H9 (cell line): ENCODE measurements around the gene LTB4R. TPM values are rescaled to one million over a fixed set of nuclear protein-coding genes. Genes with fewer than 3 reads are reported as not detected.
"Not testable (repeated sequence)": the region's sequence is repeated elsewhere in the genome, so short reads cannot be mapped to it uniquely, and the experiment has no call there.

ENCODE experiments used
- DNase-seq: peaks from one replicate; pipeline ENCODE4 v3.0.0-alpha.2; 2017
- H2AFZ ChIP-seq: one replicate; pipeline ENCODE4 v1.6.1; 2013; ENCODE audit warnings: mild to moderate bottlenecking, low read length, control low read depth, moderate library complexity
- H2AK5ac ChIP-seq: 2 replicates; pipeline ENCODE4 v1.6.1; 2013; ENCODE audit warnings: low read length, control low read depth, mixed read lengths; ENCODE audit not compliant: insufficient read length
- H2BK120ac ChIP-seq: one replicate; pipeline ENCODE4 v1.6.1; 2013; ENCODE audit warnings: low read depth, mild to moderate bottlenecking, low read length, control low read depth, inconsistent platforms; ENCODE audit not compliant: poor library complexity, severe bottlenecking
- H2BK12ac ChIP-seq: 2 replicates; pipeline ENCODE4 v1.6.1; 2013; ENCODE audit warnings: low read length, control low read depth, mixed read lengths, low read depth; ENCODE audit not compliant: insufficient read length
- H2BK15ac ChIP-seq: 2 replicates; pipeline ENCODE4 v1.6.1; 2013; ENCODE audit warnings: low read depth, low read length, control low read depth
- H2BK20ac ChIP-seq: one replicate; pipeline ENCODE4 v1.6.1; 2013; ENCODE audit warnings: low read depth, mild to moderate bottlenecking, low read length, control low read depth, inconsistent platforms; ENCODE audit not compliant: poor library complexity, severe bottlenecking
- H2BK5ac ChIP-seq: 2 replicates; pipeline ENCODE4 v1.6.1; 2013; ENCODE audit warnings: low read length, control low read depth, mixed read lengths; ENCODE audit not compliant: insufficient read length
- H3K14ac ChIP-seq: 2 replicates; pipeline ENCODE4 v1.6.1; 2013; ENCODE audit warnings: low read length, control low read depth; ENCODE audit not compliant: insufficient read depth
- H3K18ac ChIP-seq: 2 replicates; pipeline ENCODE4 v1.6.1; 2013; ENCODE audit warnings: low read depth, mild to moderate bottlenecking, mixed read lengths, low read length, control low read depth; ENCODE audit not compliant: insufficient read length
- H3K23ac ChIP-seq: 2 replicates; pipeline ENCODE4 v1.6.1; 2013; ENCODE audit warnings: low read length, control low read depth, mixed read lengths, low read depth; ENCODE audit not compliant: insufficient read length
- H3K23me2 ChIP-seq: 2 replicates; pipeline ENCODE4 v1.6.1; 2013; ENCODE audit warnings: low read depth, mild to moderate bottlenecking, mixed read lengths, low read length, control low read depth; ENCODE audit not compliant: insufficient read length, poor library complexity, severe bottlenecking
- H3K27ac ChIP-seq: 2 replicates; pipeline ENCODE4 v1.5.1; 2013; ENCODE audit warnings: low read length, control low read depth, mixed read lengths, low read depth; ENCODE audit not compliant: insufficient read length
- H3K27me3 ChIP-seq: 2 replicates; pipeline ENCODE4 v1.6.1; 2013; ENCODE audit warnings: low read length, control low read depth, inconsistent platforms; ENCODE audit not compliant: insufficient read depth
- H3K4ac ChIP-seq: 2 replicates; pipeline ENCODE4 v1.6.1; 2013; ENCODE audit warnings: low read depth, mild to moderate bottlenecking, control low read depth, inconsistent platforms, low read length, moderate library complexity
- H3K4me1 ChIP-seq: 2 replicates; pipeline ENCODE4 v1.6.1; 2013; ENCODE audit warnings: low read length, control low read depth, inconsistent platforms; ENCODE audit not compliant: insufficient read depth
- H3K4me2 ChIP-seq: 2 replicates; pipeline ENCODE4 v1.6.1; 2013; ENCODE audit warnings: low read length, control low read depth, mixed read lengths; ENCODE audit not compliant: insufficient read length, insufficient read depth
- H3K56ac ChIP-seq: 2 replicates; pipeline ENCODE4 v1.6.1; 2013; ENCODE audit warnings: low read depth, mild to moderate bottlenecking, mixed read lengths, low read length, control low read depth; ENCODE audit not compliant: insufficient read length
- H3K79me1 ChIP-seq: 2 replicates; pipeline ENCODE4 v1.6.1; 2013; ENCODE audit warnings: low read depth, mild to moderate bottlenecking, moderate library complexity, low read length, control low read depth, inconsistent platforms; ENCODE audit not compliant: insufficient read depth, poor library complexity, severe bottlenecking
- H3K79me2 ChIP-seq: 2 replicates; pipeline ENCODE4 v1.6.1; 2013; ENCODE audit warnings: low read length, control low read depth, inconsistent platforms; ENCODE audit not compliant: insufficient read depth
- H3K9ac ChIP-seq: 2 replicates; pipeline ENCODE4 v1.6.1; 2013; ENCODE audit warnings: low read length, control low read depth, mixed read lengths; ENCODE audit not compliant: insufficient read length; ENCODE audit errors: extremely low read depth
- H3K9me3 ChIP-seq: one replicate; pipeline ENCODE4 v1.6.1; 2013; ENCODE audit warnings: low read depth, low read length, inconsistent platforms; ENCODE audit not compliant: control insufficient read depth
- H3T11ph ChIP-seq: one replicate; pipeline ENCODE4 v1.6.1; 2013; ENCODE audit warnings: mild to moderate bottlenecking, low read length, control low read depth, inconsistent platforms
- H4K20me1 ChIP-seq: one replicate; pipeline ENCODE4 v1.6.1; 2013; ENCODE audit not compliant: control insufficient read depth, insufficient read length, insufficient read depth
- H4K5ac ChIP-seq: 2 replicates; pipeline ENCODE4 v1.6.1; 2013; ENCODE audit warnings: low read depth, mild to moderate bottlenecking, mixed read lengths, low read length, control low read depth; ENCODE audit not compliant: insufficient read length
- H4K8ac ChIP-seq: replicated peaks from 2 replicates; pipeline ENCODE4 v1.6.1; 2013; ENCODE audit warnings: low read length, control low read depth, mixed read lengths, low read depth; ENCODE audit not compliant: insufficient read length
- H4K91ac ChIP-seq: 2 replicates; pipeline ENCODE4 v1.6.1; 2013; ENCODE audit warnings: low read depth, mild to moderate bottlenecking, moderate library complexity, mixed read lengths, low read length, control low read depth; ENCODE audit not compliant: insufficient read length
- H3K27ac Mint-ChIP-seq, 3 experiments: 2 replicates in 2 of 3; 3 replicates in 1 of 3; pipeline ENCODE4 v1.8.0; 2020 to 2021; ENCODE audit warnings: mixed read lengths in 3 of 3, mild to moderate bottlenecking in 1 of 3, moderate library complexity in 1 of 3
- H3K27me3 Mint-ChIP-seq: 2 replicates; pipeline ENCODE4 v1.8.0; 2021; ENCODE audit warnings: low read depth, mild to moderate bottlenecking, moderate library complexity, mixed read lengths
- H3K36me3 Mint-ChIP-seq, 3 experiments: 2 replicates in 2 of 3; 3 replicates in 1 of 3; pipeline ENCODE4 v1.8.0; 2020 to 2021; ENCODE audit warnings: low read depth in 3 of 3, mixed read lengths in 3 of 3; ENCODE audit not compliant: insufficient read depth in 1 of 3
- H3K4me1 Mint-ChIP-seq, 2 experiments: 2 replicates each; pipeline ENCODE4 v1.8.0; 2020; ENCODE audit warnings: mixed read lengths in 2 of 2
- H3K4me3 Mint-ChIP-seq, 2 experiments: 2 replicates in 1 of 2; 3 replicates in 1 of 2; pipeline ENCODE4 v1.8.0; 2020 to 2021; ENCODE audit warnings: mild to moderate bottlenecking in 2 of 2, mixed read lengths in 2 of 2, moderate library complexity in 1 of 2
- H3K9me3 Mint-ChIP-seq, 2 experiments: 2 replicates in 1 of 2; 3 replicates in 1 of 2; pipeline ENCODE4 v1.8.0; 2020; ENCODE audit warnings: mild to moderate bottlenecking in 2 of 2, mixed read lengths in 2 of 2, moderate library complexity in 1 of 2
- WGBS: extraction: QIAGEN DNeasy Blood & Tissue Kit; methylation state at CpG from one replicate; pipeline ENCODE4 v1.1.7; 2013; ENCODE audit warnings: missing lambda C conversion rate, low lambda C conversion rate, mixed read lengths; ENCODE audit not compliant: insufficient read length; ENCODE audit errors: extremely low coverage; 5-methylcytosine and 5-hydroxymethylcytosine counted together
- total RNA-seq: library from RNA; stranded (reverse); gene quantifications from 2 replicates; pipeline ENCODE4 v1.2.1, GENCODE V29; 2021
- TF ChIP-seq, protein P1 (sequence below): fragments of 200-600 bp; sonication (generic); conservative IDR thresholded peaks from 3 replicates; pipeline ENCODE4 v1.8.0; 2021; ENCODE audit warnings: antibody characterized with exemption, mild to moderate bottlenecking

The LTB4R gene
- total RNA-seq, 1 experiment from 2014 or later, result 8.9 TPM

DNA sequence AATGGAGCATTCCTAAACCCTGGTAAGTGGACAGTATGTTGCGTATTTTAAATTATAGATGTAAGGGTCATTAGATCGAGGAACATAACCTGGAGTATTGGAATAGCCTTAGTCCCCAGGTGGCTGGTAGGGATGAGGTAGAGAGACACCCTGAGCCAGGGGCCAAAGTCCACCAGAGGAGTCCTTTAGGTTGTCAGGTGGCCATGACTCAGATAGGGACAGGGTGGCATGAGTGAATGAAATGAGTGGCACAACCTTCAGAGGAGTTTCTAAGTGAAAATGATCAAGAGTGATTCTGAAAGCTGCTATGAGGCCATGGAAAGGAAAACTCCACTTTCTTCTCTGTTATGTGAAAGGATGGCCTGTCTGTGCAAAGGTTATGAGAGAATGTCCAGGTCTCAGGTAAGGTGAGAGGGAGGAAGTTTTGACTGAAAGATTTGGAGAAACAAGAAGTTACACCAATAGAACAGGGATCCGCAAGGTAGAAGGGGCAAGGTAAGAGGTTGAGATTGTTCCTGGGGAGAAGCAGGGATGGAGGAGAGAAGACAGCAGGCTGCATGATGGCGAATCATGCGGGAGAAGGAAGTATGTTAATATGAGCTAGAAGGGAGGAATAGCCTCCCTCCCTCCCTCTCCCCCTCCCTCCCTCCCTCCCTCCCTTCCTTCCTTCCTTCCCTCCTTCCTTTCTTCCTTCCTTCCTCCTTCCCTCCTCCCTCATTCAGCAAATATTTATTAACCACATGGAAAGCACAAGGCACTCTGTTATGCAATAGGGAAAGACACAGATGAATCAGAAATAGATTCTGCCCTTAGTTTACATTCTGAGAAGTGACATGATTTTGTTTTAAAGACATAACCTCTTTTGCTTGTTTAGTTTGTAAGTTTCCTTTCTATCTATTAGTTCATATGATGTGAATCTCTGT lies 42.5 kb downstream of the LTB4R start:
- H3K9me3 ChIP-seq, result no peaks in the 10 kb centered on the region
- no peaks in the 10 kb centered on the region for H3K4me1 ChIP-seq
- no peak overlapping the region for H3K27ac ChIP-seq
- Mint-ChIP-seq H3K27ac (no peak overlapping the region), H3K36me3 (no peaks in the 10 kb centered on the region), H3K4me3 (no peak overlapping the region), H3K27me3 (peaks cover 73% of the 10 kb centered on the region), H3K4me1 (no peaks in the 10 kb centered on the region), H3K9me3 (no peaks in the 10 kb centered on the region; a peak in 1 of 5 replicates)
- no peak overlapping the region for H4K8ac ChIP-seq
- no peak overlapping the region for H2BK20ac ChIP-seq
- no peak for DNase-seq
- H2BK5ac ChIP-seq, result no peak overlapping the region
- no peaks in the 10 kb centered on the region for H4K20me1 ChIP-seq
- no peak overlapping the region for H2BK12ac ChIP-seq
- H3K27me3 ChIP-seq, result no peaks in the 10 kb centered on the region; the same call in 1 of the 2 replicates
- TF ChIP-seq, protein P1, sequence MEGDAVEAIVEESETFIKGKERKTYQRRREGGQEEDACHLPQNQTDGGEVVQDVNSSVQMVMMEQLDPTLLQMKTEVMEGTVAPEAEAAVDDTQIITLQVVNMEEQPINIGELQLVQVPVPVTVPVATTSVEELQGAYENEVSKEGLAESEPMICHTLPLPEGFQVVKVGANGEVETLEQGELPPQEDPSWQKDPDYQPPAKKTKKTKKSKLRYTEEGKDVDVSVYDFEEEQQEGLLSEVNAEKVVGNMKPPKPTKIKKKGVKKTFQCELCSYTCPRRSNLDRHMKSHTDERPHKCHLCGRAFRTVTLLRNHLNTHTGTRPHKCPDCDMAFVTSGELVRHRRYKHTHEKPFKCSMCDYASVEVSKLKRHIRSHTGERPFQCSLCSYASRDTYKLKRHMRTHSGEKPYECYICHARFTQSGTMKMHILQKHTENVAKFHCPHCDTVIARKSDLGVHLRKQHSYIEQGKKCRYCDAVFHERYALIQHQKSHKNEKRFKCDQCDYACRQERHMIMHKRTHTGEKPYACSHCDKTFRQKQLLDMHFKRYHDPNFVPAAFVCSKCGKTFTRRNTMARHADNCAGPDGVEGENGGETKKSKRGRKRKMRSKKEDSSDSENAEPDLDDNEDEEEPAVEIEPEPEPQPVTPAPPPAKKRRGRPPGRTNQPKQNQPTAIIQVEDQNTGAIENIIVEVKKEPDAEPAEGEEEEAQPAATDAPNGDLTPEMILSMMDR, result no peak
- no peak overlapping the region for H4K91ac ChIP-seq
- no peak overlapping the region for H3K4me2 ChIP-seq
- no CpG with 5 or more reads among the region's 5 CpGs for WGBS
- no peak overlapping the region for H3K14ac ChIP-seq
- no peak overlapping the region for H3K18ac ChIP-seq
- H3K23me2 ChIP-seq, result no peaks in the 10 kb centered on the region
- no peak overlapping the region for H3K4ac ChIP-seq
- no peak overlapping the region for H2BK120ac ChIP-seq
- H3K79me2 ChIP-seq, result no peaks in the 10 kb centered on the region
- no peak overlapping the region for H3K56ac ChIP-seq
- no peaks in the 10 kb centered on the region for H3K79me1 ChIP-seq
- H2AFZ ChIP-seq, result no peak overlapping the region
- no peak overlapping the region for H3T11ph ChIP-seq
- no peak overlapping the region for H4K5ac ChIP-seq
- no peak overlapping the region for H2AK5ac ChIP-seq
- no peak overlapping the region for H3K9ac ChIP-seq
- H2BK15ac ChIP-seq, result no peak overlapping the region
- H3K23ac ChIP-seq, result no peak overlapping the region

DNA sequence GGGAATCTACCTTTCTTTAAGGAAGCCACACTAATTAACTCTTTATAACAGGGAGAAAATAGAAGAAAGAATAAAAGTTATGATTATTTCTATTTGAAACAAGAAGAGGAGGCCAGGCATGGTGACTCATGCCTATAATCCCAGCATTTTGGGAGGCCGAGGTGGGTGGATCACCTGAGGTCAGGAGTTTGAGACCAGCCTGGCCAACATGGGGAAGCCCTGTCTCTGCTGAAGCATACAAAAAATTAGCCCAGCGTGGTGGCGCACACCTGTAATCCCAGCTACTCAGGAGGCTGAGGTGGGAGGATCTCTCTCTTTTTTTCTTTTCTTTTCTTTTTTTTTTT lies 43.2 kb downstream of the LTB4R start:
- not testable (repeated sequence) for H3K56ac ChIP-seq, H3K14ac ChIP-seq, DNase-seq, H3K23ac ChIP-seq, H2AK5ac ChIP-seq, H3K4me3 Mint-ChIP-seq, H2BK12ac ChIP-seq, H3K79me2 ChIP-seq, H3K27ac ChIP-seq, H4K91ac ChIP-seq, H3K18ac ChIP-seq, H3K23me2 ChIP-seq, H3K27ac Mint-ChIP-seq, H3K4me1 Mint-ChIP-seq, H4K20me1 ChIP-seq, H3T11ph ChIP-seq, H2BK15ac ChIP-seq, H3K9me3 ChIP-seq, H3K27me3 ChIP-seq, H3K4me1 ChIP-seq, H2BK5ac ChIP-seq, H3K4ac ChIP-seq, H4K8ac ChIP-seq, H2BK20ac ChIP-seq, H3K36me3 Mint-ChIP-seq, H3K9me3 Mint-ChIP-seq, H3K4me2 ChIP-seq, H4K5ac ChIP-seq, H2BK120ac ChIP-seq, H3K79me1 ChIP-seq, H2AFZ ChIP-seq, H3K9ac ChIP-seq
- WGBS, result no CpG with 5 or more reads among the region's 3 CpGs
- H3K27me3 Mint-ChIP-seq, result peaks cover 68% of the 10 kb centered on the region
